ENCODE results near the gene TMX4.
A peak's percentile ranks its signal among the peaks of the same experiment; 100 is the strongest.

TMX4 gene

DNA sequence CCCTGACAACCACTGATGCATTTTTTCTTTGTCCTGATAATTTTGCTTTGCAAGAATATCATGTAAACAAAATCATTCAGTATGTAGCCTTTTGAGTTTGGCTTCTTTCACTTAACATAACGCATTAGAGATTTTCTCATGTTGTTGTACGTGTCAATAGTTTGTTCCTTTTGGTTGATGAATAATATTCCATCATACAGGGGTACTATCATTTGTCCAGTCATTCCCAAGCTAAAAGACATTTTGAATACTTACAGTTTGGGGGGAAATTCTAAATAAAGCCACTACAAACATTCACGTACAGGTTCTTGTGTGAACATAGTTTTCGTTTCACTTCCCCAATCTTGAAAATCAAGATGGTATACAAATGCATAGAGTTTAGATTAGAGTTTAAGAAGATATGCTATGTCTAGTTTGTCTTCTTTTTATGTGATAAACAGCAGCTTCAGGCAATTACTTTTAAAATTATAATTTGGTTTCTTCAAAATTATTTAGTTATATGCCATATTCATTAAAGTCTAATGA, 84.5 kb downstream of the TMX4 start:
- H3K36me3 ChIP-seq (ENCODE audit: insufficient read depth, low read length) = no peaks in the 10 kb centered on the region
- TF ChIP-seq, protein P1, sequence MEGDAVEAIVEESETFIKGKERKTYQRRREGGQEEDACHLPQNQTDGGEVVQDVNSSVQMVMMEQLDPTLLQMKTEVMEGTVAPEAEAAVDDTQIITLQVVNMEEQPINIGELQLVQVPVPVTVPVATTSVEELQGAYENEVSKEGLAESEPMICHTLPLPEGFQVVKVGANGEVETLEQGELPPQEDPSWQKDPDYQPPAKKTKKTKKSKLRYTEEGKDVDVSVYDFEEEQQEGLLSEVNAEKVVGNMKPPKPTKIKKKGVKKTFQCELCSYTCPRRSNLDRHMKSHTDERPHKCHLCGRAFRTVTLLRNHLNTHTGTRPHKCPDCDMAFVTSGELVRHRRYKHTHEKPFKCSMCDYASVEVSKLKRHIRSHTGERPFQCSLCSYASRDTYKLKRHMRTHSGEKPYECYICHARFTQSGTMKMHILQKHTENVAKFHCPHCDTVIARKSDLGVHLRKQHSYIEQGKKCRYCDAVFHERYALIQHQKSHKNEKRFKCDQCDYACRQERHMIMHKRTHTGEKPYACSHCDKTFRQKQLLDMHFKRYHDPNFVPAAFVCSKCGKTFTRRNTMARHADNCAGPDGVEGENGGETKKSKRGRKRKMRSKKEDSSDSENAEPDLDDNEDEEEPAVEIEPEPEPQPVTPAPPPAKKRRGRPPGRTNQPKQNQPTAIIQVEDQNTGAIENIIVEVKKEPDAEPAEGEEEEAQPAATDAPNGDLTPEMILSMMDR (IDR thresholded peaks at IDR 0.05; ENCODE audit: low read length) = no peak
- no peak for TF ChIP-seq EZH2 (IDR thresholded peaks at IDR 0.05; ENCODE audit: borderline replicate concordance, low read length)
- H3K27me3 ChIP-seq (ENCODE audit: insufficient read depth, low read length) = no peaks in the 10 kb centered on the region
- no peaks in the 10 kb centered on the region for H3K9me2 ChIP-seq (ENCODE audit: low read depth, low read length)
- H3F3A ChIP-seq (ENCODE audit: insufficient read depth, low read length) = no peaks in the 10 kb centered on the region
- H3K4me1 ChIP-seq (ENCODE audit: insufficient read depth, low read length, severe bottlenecking) = peaks cover 17% of the 10 kb centered on the region
- no peaks in the 10 kb centered on the region for H4K20me1 ChIP-seq (ENCODE audit: insufficient read depth, low read length)
- no peaks in the 10 kb centered on the region for H3K79me2 ChIP-seq (ENCODE audit: insufficient read depth, low read length)
- H3K4me2 ChIP-seq (ENCODE audit: low read length) = peak overlapping the region; percentile 37; the same call in 1 of the 2 replicates
- H3K27ac ChIP-seq (ENCODE audit: low read depth, low read length, poor library complexity, severe bottlenecking) = no peak overlapping the region
- H2AFZ ChIP-seq (ENCODE audit: low read length) = no peak overlapping the region; the same call in 1 of the 2 replicates
- H3K4me3 ChIP-seq (ENCODE audit: low read depth, low read length, poor library complexity, severe bottlenecking) = no peak overlapping the region
- no peaks in the 10 kb centered on the region for H3K9me3 ChIP-seq (ENCODE audit: low read length)
- no peak overlapping the region for H3K9ac ChIP-seq (ENCODE audit: low read length)

DNA sequence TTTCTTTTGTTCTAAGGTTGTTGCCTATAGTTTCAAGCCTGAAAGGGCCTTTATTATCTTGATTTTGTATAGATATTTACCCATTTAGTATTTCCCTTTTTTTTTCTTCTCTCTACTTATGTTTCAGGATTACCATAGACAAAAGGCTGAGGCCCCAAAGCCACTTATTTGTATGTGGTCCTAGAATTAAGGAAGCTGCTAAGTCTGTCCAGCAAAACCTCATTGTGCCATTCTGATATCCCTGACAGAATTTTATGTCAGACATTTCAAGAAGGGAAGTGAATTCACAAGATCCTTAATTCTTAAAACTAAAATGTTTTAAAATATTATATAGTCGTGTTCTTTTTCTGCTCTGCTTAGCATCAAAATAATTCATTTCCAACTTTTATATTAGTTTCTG, 86.2 kb downstream of the TMX4 start:
- H3F3A ChIP-seq (ENCODE audit: insufficient read depth, low read length) = no peaks in the 10 kb centered on the region
- H3K4me1 ChIP-seq (ENCODE audit: insufficient read depth, low read length, severe bottlenecking) = peaks cover 17% of the 10 kb centered on the region
- H3K9me2 ChIP-seq (ENCODE audit: low read depth, low read length) = no peaks in the 10 kb centered on the region
- H3K4me3 ChIP-seq (ENCODE audit: low read depth, low read length, poor library complexity, severe bottlenecking) = no peak overlapping the region
- no peak overlapping the region for H2AFZ ChIP-seq (ENCODE audit: low read length)
- H3K27ac ChIP-seq (ENCODE audit: low read depth, low read length, poor library complexity, severe bottlenecking) = no peak overlapping the region
- H3K9ac ChIP-seq (ENCODE audit: low read length) = no peak overlapping the region
- no peaks in the 10 kb centered on the region for H3K36me3 ChIP-seq (ENCODE audit: insufficient read depth, low read length)
- no peaks in the 10 kb centered on the region for H3K79me2 ChIP-seq (ENCODE audit: insufficient read depth, low read length)
- no peaks in the 10 kb centered on the region for H3K9me3 ChIP-seq (ENCODE audit: low read length)
- no peak for TF ChIP-seq EZH2 (IDR thresholded peaks at IDR 0.05; ENCODE audit: borderline replicate concordance, low read length)
- TF ChIP-seq, protein P1 (IDR thresholded peaks at IDR 0.05; ENCODE audit: low read length) = no peak
- no peaks in the 10 kb centered on the region for H3K27me3 ChIP-seq (ENCODE audit: insufficient read depth, low read length)
- H4K20me1 ChIP-seq (ENCODE audit: insufficient read depth, low read length) = no peaks in the 10 kb centered on the region
- H3K4me2 ChIP-seq (ENCODE audit: low read length) = no peak overlapping the region

DNA sequence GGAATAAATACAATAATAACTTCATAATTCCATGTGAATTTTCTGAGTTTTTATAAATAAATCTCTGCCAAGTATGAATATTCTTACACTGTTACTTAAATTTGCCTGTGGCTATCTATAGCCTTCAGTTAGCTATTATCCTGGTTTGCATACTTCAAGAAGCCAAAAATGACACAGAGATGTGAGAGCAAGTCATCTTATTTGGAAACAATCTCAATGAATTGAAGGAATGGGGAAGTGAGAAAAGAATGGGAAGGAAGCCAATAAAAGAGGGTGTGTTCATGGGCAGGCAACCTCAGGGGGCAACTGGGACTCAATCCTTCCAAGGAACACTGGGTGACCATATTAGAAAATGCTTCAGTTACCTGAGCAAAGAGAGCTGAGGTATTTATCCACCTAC, 89.2 kb downstream of the TMX4 start:
- Histone ChIP-seq H3F3A (ENCODE audit: insufficient read depth, low read length) (no peaks in the 10 kb centered on the region), H3K4me1 (ENCODE audit: insufficient read depth, low read length, severe bottlenecking) (peaks cover 6% of the 10 kb centered on the region), H3K36me3 (ENCODE audit: insufficient read depth, low read length) (no peaks in the 10 kb centered on the region), H3K27ac (ENCODE audit: low read depth, low read length, poor library complexity, severe bottlenecking) (no peak overlapping the region), H3K9ac (ENCODE audit: low read length) (no peak overlapping the region), H4K20me1 (ENCODE audit: insufficient read depth, low read length) (no peaks in the 10 kb centered on the region), H3K27me3 (ENCODE audit: insufficient read depth, low read length) (no peaks in the 10 kb centered on the region), H3K79me2 (ENCODE audit: insufficient read depth, low read length) (no peaks in the 10 kb centered on the region), H2AFZ (ENCODE audit: low read length) (no peak overlapping the region), H3K9me3 (ENCODE audit: low read length) (no peaks in the 10 kb centered on the region), H3K4me2 (ENCODE audit: low read length) (no peak overlapping the region), H3K9me2 (ENCODE audit: low read depth, low read length) (no peaks in the 10 kb centered on the region), H3K4me3 (ENCODE audit: low read depth, low read length, poor library complexity, severe bottlenecking) (no peak overlapping the region)
- TF ChIP-seq, protein P1 (IDR thresholded peaks at IDR 0.05; ENCODE audit: low read length) = no peak
- no peak for TF ChIP-seq EZH2 (IDR thresholded peaks at IDR 0.05; ENCODE audit: borderline replicate concordance, low read length)

Measured in OCI-LY1 (cell line).